GM12873 (cell line): Measurements from ENCODE around the gene PEX14.

Experiments
- CTCF ChIP-seq: IDR thresholded peaks from 2 replicates; pipeline ENCODE4 v1.5.1; 2012; ENCODE audit warnings: low read depth, mild to moderate bottlenecking, moderate library complexity, low read length, control low read depth; ENCODE audit not compliant: insufficient read depth; ENCODE audit errors: missing control alignments

PEX14 gene

GRCh38 chr1:10613861-10614260, 139.1 kb downstream of the PEX14 start:
- TF ChIP-seq CTCF, result no peak

- TF ChIP-seq CTCF, result no peak
These were observed 139.9 kb downstream of the PEX14 start for GRCh38 chr1:10614377-10615225.

- no peak for TF ChIP-seq CTCF
These were observed 140.6 kb downstream of the PEX14 start for GRCh38 chr1:10615332-10615731.

- TF ChIP-seq CTCF, result no peak
These were observed 141.4 kb downstream of the PEX14 start for GRCh38 chr1:10615932-10616671.

- TF ChIP-seq CTCF, result no peak
These were observed 141.9 kb downstream of the PEX14 start for GRCh38 chr1:10616696-10617095.

GRCh38 chr1:10617318-10617717, 142.6 kb downstream of the PEX14 start:
- no peak for TF ChIP-seq CTCF

GRCh38 chr1:10617931-10618885, 143.5 kb downstream of the PEX14 start:
- TF ChIP-seq CTCF, result no peak
